Sigmoid colon (tissue), 4 donors: ENCODE results near the gene SF1.

Experiments used
- POLR2AphosphoS5 ChIP-seq, 4 donors: sonication (generic); formaldehyde crosslinking; IDR thresholded peaks; one replicate each; pipeline ENCODE4 v1.6.1; 2017; ENCODE audit warnings: antibody characterized with exemption in 4 of 4
- TF ChIP-seq, protein P1 (sequence below), 4 experiments: fragments of 450-650 bp in 3 of 4; fragments of 200-600 bp in 1 of 4; IDR thresholded peaks; one replicate each; pipeline ENCODE4 v1.5.1; 2016 to 2019; ENCODE audit warnings: antibody characterized with exemption in 4 of 4, mild to moderate bottlenecking in 3 of 4, moderate library complexity in 2 of 4

DNA sequence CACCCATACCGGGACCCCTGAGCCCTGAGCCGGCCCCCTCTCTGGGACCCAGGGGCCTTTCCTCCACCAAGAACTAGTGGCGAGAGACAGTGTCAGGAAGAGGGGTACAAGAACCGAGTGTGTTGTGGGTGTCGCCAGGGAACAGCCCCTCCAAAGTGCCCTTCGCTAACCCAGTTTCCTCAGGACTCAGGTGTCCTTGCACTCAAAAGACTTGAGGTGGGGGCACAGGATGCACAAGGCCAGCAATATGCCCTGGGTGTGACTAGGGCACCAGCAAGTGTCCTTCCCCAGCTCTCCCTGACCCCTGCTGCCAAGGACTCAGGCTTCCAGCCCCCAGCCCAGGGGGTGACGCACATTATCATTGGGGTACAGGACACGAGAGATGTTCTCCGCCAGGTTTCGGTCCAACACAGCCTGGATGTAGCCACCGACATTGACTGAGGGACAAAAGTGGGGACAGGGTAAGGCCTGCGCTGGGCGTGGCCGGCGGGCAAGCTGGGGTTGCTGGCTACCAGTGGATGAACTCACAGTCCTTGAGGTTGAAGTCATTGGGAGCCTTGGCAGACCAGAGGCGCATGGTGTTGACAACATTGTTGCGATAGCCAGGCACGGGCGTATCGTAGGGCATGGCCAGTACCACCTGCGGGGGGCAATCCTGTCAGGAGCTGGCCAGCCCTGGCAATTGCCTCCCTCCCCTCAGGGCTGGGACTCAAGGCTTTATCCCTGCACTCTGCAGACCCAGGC lies 23.3 kb downstream of the SF1 start:
- no peak for TF ChIP-seq POLR2AphosphoS5 (IDR thresholded peaks at IDR 0.05)
- TF ChIP-seq, protein P1, sequence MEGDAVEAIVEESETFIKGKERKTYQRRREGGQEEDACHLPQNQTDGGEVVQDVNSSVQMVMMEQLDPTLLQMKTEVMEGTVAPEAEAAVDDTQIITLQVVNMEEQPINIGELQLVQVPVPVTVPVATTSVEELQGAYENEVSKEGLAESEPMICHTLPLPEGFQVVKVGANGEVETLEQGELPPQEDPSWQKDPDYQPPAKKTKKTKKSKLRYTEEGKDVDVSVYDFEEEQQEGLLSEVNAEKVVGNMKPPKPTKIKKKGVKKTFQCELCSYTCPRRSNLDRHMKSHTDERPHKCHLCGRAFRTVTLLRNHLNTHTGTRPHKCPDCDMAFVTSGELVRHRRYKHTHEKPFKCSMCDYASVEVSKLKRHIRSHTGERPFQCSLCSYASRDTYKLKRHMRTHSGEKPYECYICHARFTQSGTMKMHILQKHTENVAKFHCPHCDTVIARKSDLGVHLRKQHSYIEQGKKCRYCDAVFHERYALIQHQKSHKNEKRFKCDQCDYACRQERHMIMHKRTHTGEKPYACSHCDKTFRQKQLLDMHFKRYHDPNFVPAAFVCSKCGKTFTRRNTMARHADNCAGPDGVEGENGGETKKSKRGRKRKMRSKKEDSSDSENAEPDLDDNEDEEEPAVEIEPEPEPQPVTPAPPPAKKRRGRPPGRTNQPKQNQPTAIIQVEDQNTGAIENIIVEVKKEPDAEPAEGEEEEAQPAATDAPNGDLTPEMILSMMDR (IDR thresholded peaks at IDR 0.05): no peak
